ENCODE measurements around the gene ITGB6. TPM values are rescaled to one million over a fixed set of nuclear protein-coding genes. Genes with fewer than 3 reads are reported as not detected.

The ITGB6 gene
- total RNA-seq, 6 donors from 2014 or later: 52.6 to 124 (median 68.8) TPM

GRCh38 chr2:160077912-160078810, 121.9 kb downstream of the ITGB6 start:
- Histone ChIP-seq H3K4me3 (no peak overlapping the region), H3K9me3 (peaks cover 0 to 3% (median 0%) of the 10 kb centered on the region in 4 donors), H3K27me3 (no peaks in the 10 kb centered on the region), H3K36me3 (no peaks in the 10 kb centered on the region), H3K27ac (no peak overlapping the region), H3K4me1 (no peaks in the 10 kb centered on the region)
- 84 to 88% methylated on average over 4 of the region's 4 CpGs for WGBS, 2 donors
- TF ChIP-seq, protein P1, sequence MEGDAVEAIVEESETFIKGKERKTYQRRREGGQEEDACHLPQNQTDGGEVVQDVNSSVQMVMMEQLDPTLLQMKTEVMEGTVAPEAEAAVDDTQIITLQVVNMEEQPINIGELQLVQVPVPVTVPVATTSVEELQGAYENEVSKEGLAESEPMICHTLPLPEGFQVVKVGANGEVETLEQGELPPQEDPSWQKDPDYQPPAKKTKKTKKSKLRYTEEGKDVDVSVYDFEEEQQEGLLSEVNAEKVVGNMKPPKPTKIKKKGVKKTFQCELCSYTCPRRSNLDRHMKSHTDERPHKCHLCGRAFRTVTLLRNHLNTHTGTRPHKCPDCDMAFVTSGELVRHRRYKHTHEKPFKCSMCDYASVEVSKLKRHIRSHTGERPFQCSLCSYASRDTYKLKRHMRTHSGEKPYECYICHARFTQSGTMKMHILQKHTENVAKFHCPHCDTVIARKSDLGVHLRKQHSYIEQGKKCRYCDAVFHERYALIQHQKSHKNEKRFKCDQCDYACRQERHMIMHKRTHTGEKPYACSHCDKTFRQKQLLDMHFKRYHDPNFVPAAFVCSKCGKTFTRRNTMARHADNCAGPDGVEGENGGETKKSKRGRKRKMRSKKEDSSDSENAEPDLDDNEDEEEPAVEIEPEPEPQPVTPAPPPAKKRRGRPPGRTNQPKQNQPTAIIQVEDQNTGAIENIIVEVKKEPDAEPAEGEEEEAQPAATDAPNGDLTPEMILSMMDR (IDR thresholded peaks at IDR 0.05): no peak
- no peak for TF ChIP-seq POLR2A (IDR thresholded peaks at IDR 0.05)
- TF ChIP-seq POLR2AphosphoS5 (IDR thresholded peaks at IDR 0.05): no peak
- TF ChIP-seq EP300 (IDR thresholded peaks at IDR 0.05): no peak
- DNase-seq (no peak), ATAC-seq (ENCODE audit: low FRiP score in 2 of 2) (no peak)

DNA sequence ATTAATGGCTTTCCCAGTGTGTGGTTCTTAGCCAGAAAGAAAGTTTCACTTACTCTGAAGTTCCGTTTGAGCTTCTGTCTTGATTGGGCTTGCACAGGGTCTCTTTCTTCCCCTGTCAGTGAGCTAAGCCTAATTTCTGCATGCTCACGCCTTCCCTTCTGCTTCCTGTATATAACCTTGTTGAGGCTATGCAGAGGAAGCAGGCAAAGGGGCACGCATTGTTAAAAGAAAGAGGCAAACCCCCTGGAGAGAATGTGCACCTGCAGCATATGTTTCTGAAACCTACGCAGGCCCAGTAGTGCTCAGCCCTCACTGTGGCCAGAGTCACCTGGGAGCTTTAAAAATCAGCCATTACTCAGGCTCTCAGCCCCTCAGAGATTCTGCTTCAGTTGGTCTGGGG, 123.2 kb downstream of the ITGB6 start:
- no peak overlapping the region for H3K27ac ChIP-seq
- H3K36me3 ChIP-seq: no peaks in the 10 kb centered on the region
- ATAC-seq (ENCODE audit: low FRiP score in 2 of 2): no peak

GRCh38 chr2:160076241-160076640, 123.8 kb downstream of the ITGB6 start:
- Histone ChIP-seq H3K9me3 (peaks cover 0 to 3% (median 0%) of the 10 kb centered on the region in 4 donors), H3K4me1 (no peaks in the 10 kb centered on the region), H3K4me3 (no peak overlapping the region), H3K27ac (no peak overlapping the region), H3K36me3 (no peaks in the 10 kb centered on the region), H3K27me3 (no peaks in the 10 kb centered on the region)
- 30 to 37% methylated on average over 2 of the region's 2 CpGs for WGBS, 2 donors
- ATAC-seq (ENCODE audit: low FRiP score in 2 of 2): no peak
- TF ChIP-seq, protein P1 (IDR thresholded peaks at IDR 0.05): no peak
- TF ChIP-seq POLR2A (IDR thresholded peaks at IDR 0.05): no peak
- TF ChIP-seq EP300 (IDR thresholded peaks at IDR 0.05): no peak
- no peak for TF ChIP-seq POLR2AphosphoS5 (IDR thresholded peaks at IDR 0.05)
- no peak for DNase-seq

More for the DNA sequence above, 123.2 kb downstream of the ITGB6 start:
- no peak overlapping the region for H3K4me3 ChIP-seq
- TF ChIP-seq POLR2AphosphoS5 (IDR thresholded peaks at IDR 0.05) (no peak), EP300 (IDR thresholded peaks at IDR 0.05) (no peak), POLR2A (IDR thresholded peaks at IDR 0.05) (no peak)
- TF ChIP-seq, protein P1 (IDR thresholded peaks at IDR 0.05): no peak
- H3K4me1 ChIP-seq: no peaks in the 10 kb centered on the region
- H3K27me3 ChIP-seq: no peaks in the 10 kb centered on the region
- H3K9me3 ChIP-seq: peaks cover 0 to 3% (median 0%) of the 10 kb centered on the region in 4 donors
- DNase-seq: no peak
- WGBS, 2 donors: 51 to 59% methylated on average over 4 of the region's 4 CpGs

GRCh38 chr2:160075171-160075570, 124.9 kb downstream of the ITGB6 start:
- Histone ChIP-seq H3K36me3 (no peaks in the 10 kb centered on the region), H3K9me3 (peaks cover 0 to 1% (median 0%) of the 10 kb centered on the region in 4 donors), H3K4me3 (no peak overlapping the region), H3K27me3 (no peaks in the 10 kb centered on the region), H3K27ac (no peak overlapping the region), H3K4me1 (no peaks in the 10 kb centered on the region)
- TF ChIP-seq POLR2AphosphoS5 (IDR thresholded peaks at IDR 0.05) (no peak), POLR2A (IDR thresholded peaks at IDR 0.05) (no peak), EP300 (IDR thresholded peaks at IDR 0.05) (no peak)
- TF ChIP-seq, protein P1 (IDR thresholded peaks at IDR 0.05): no peak
- WGBS, 2 donors: 67 to 70% methylated on average over 5 of the region's 5 CpGs
- ATAC-seq (ENCODE audit: low FRiP score in 2 of 2) (peak in 1 of 2 donors; percentile 68), DNase-seq (no peak)
